GM23248 (cell line): ENCODE results near the gene CLDN7. TPM values are rescaled to one million over a fixed set of nuclear protein-coding genes. Genes with fewer than 3 reads are reported as not detected.

ENCODE experiments used
- DNase-seq: peaks from one replicate; pipeline ENCODE4 v3.0.0-alpha.2; 2015
- H2AFZ ChIP-seq: fragments of 200-600 bp; sonication (generic); 2 replicates; pipeline ENCODE4 v1.6.1; 2016; ENCODE audit warnings: antibody characterized with exemption
- H3F3A ChIP-seq: fragments of 200-600 bp; sonication (generic); 2 replicates; pipeline ENCODE4 v1.6.1; 2016; ENCODE audit warnings: mild to moderate bottlenecking, antibody characterized with exemption, mixed run types; ENCODE audit not compliant: insufficient read depth
- H3K27ac ChIP-seq: fragments of 200-600 bp; sonication (generic); 2 replicates; pipeline ENCODE4 v1.5.1; 2016; ENCODE audit warnings: mild to moderate bottlenecking
- H3K27me3 ChIP-seq: fragments of 200-600 bp; sonication (generic); replicated peaks from 2 replicates; pipeline ENCODE4 v1.6.1; 2016; ENCODE audit warnings: mild to moderate bottlenecking; ENCODE audit not compliant: insufficient read depth
- H3K36me3 ChIP-seq: fragments of 200-600 bp; sonication (generic); 2 replicates; pipeline ENCODE4 v1.6.1; 2016; ENCODE audit warnings: low read depth, mild to moderate bottlenecking
- H3K4me1 ChIP-seq: fragments of 200-600 bp; sonication (generic); 2 replicates; pipeline ENCODE4 v1.6.1; 2016; ENCODE audit warnings: mild to moderate bottlenecking; ENCODE audit not compliant: insufficient read depth
- H3K4me2 ChIP-seq: fragments of 200-600 bp; sonication (generic); one replicate; pipeline ENCODE4 v1.6.1; 2016; ENCODE audit warnings: mild to moderate bottlenecking; ENCODE audit not compliant: unreplicated experiment
- H3K4me3 ChIP-seq: fragments of 200-600 bp; sonication (generic); 2 replicates; pipeline ENCODE4 v1.5.1; 2016; ENCODE audit warnings: mild to moderate bottlenecking
- H3K79me2 ChIP-seq: fragments of 200-600 bp; sonication (generic); 2 replicates; pipeline ENCODE4 v1.6.1; 2016; ENCODE audit warnings: mild to moderate bottlenecking; ENCODE audit not compliant: insufficient read depth
- H3K9ac ChIP-seq: fragments of 200-600 bp; sonication (generic); 2 replicates; pipeline ENCODE4 v1.6.1; 2016; ENCODE audit warnings: mild to moderate bottlenecking
- H3K9me2 ChIP-seq: fragments of 200-600 bp; sonication (generic); 2 replicates; pipeline ENCODE4 v1.6.1; 2016; ENCODE audit warnings: mixed run types, mild to moderate bottlenecking, moderate library complexity; ENCODE audit not compliant: insufficient read depth
- H3K9me3 ChIP-seq: fragments of 200-600 bp; sonication (generic); one replicate; pipeline ENCODE4 v1.6.1; 2017; ENCODE audit warnings: low read depth
- H4K20me1 ChIP-seq: fragments of 200-600 bp; sonication (generic); 2 replicates; pipeline ENCODE4 v1.6.0; 2016; ENCODE audit not compliant: insufficient read depth
- EZH2 ChIP-seq: fragments of 200-600 bp; sonication (generic); IDR thresholded peaks from 2 replicates; pipeline ENCODE4 v1.6.1; 2018; ENCODE audit warnings: antibody characterized with exemption, mild to moderate bottlenecking; ENCODE audit not compliant: insufficient read depth, poor library complexity, severe bottlenecking
- EZH2phosphoT487 ChIP-seq: fragments of 200-600 bp; sonication (generic); IDR thresholded peaks from 2 replicates; pipeline ENCODE4 v1.6.1; 2018; ENCODE audit warnings: antibody characterized with exemption, moderate library complexity, mild to moderate bottlenecking, low read depth; ENCODE audit not compliant: insufficient read depth
- WGBS, 2 experiments: methylation state at CpG; one replicate each; pipeline ENCODE4 v1.1.6; 2015 to 2017; ENCODE audit warnings: low lambda C conversion rate in 2 of 2, low coverage in 1 of 2; ENCODE audit errors: missing lambda C conversion rate in 2 of 2; 5-methylcytosine and 5-hydroxymethylcytosine counted together
- in situ Hi-C: fragments of 300-500 bp; cut with MboI; formaldehyde crosslinking; loops from 2 replicates; pipeline ENCODE4 v1.15.0; 2020
- polyA plus RNA-seq: library from polyadenylated mRNA; unstranded; fragments of >200 nt; fragmentation: Nextera tagmentation; extraction: Ambion mirVana; gene quantifications from 2 replicates; pipeline ENCODE4 v1.2.1, GENCODE V29; 2016
- total RNA-seq: library from RNA; depleted of rRNA; stranded (reverse); fragments of >200 nt; shearing (Covaris generic); gene quantifications from 2 replicates; pipeline ENCODE4 v1.2.3, GENCODE V29; 2014

CLDN7 gene
- total and polyA plus RNA-seq, 2 experiments from 2014 or later, result 2.3 to 4.5 TPM

DNA sequence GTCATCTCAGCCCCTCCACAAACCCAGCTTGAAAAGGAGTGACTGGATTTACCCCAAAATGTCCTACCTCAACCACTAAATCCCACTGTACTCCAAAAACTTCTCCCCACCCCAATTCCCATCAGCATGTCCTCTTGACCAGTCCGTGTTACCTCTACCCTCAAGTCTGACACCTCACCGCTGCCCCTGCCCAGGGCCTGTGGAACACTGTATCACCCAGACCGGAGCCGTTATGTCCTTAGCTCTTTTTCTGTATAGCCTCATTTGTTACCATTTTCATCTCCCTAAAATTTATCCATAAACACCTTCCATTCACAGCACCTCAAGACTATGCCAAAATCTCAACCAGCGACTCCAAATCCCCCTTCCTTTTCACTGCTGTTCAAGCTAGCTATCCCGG, 25.5 kb downstream of the CLDN7 start:
- no peak for DNase-seq
- H3K79me2 ChIP-seq, result peaks cover 85% of the 10 kb centered on the region
- TF ChIP-seq EZH2, result no peak
- no peak for TF ChIP-seq EZH2phosphoT487
- H3K27me3 ChIP-seq, result no peaks in the 10 kb centered on the region
- peak overlapping the region; percentile 77; the same call in 1 of the 2 replicates for H3K27ac ChIP-seq
- peak overlapping the region; percentile 96 for H3K9ac ChIP-seq
- no peaks in the 10 kb centered on the region for H3K9me3 ChIP-seq
- no peaks in the 10 kb centered on the region; the same call in 1 of the 2 replicates for H4K20me1 ChIP-seq
- peak overlapping the region; percentile 44 for H3K4me2 ChIP-seq
- no peak overlapping the region for H2AFZ ChIP-seq
- H3K4me1 ChIP-seq, result peaks cover 38% of the 10 kb centered on the region
- H3K4me3 ChIP-seq, result peak overlapping the region; percentile 99
- H3F3A ChIP-seq, result peaks cover 56% of the 10 kb centered on the region
- WGBS, 2 experiments, result 75 to 77% methylated on average over 6 of the region's 6 CpGs
- in situ Hi-C loops, result no loop called here
- H3K36me3 ChIP-seq, result peaks cover 14% of the 10 kb centered on the region; the same call in 1 of the 2 replicates
- no peaks in the 10 kb centered on the region for H3K9me2 ChIP-seq

DNA sequence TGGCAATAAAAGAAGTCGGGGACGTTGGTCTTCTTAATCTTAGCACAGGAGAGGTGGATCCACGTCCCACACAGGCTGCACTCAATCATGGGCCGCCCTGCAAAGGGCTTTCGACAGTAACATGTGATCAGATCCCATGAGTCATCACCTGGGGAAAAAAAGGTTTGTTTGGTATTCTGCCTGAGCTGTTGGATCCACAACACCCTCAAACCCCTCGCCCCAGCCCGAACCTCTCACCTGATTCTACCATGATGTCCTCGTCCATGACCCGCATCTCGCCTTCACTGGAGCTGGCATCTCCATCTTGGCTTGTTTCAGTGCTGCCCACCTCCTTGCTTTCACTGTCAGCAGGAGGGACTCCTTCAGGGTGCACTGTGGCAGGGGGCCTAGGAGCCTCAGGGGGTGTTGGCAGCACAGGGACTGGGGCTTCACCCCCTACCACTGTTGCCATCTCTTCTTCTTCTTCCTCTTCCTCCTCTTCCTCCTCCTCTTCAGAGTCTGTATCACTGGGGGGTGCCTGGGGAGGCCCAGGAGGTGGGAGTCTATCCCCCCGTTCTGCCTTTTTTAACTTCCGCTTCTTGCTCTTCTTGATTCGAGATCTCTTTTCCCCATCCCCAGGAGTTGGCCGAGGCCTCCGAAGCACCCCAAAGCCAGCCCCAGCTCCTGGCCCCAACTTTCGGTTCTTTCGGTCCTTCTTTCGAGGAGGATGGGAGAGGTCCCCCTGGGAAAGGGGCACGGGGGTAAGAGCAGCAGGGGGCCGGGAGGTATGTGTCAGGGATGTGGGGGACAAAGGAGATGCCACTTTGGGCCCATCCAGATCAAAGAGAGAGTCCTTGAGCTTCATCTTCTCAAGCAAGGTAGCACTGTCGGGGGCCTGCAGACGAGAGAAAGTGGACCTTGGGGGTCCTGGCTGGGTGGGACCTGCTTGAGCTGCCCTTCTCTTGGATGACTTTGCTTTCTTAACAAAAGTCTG, 26.3 kb downstream of the CLDN7 start:
- H2AFZ ChIP-seq, result no peak overlapping the region
- peak overlapping the region; percentile 96; the same call in 1 of the 2 replicates for H3K9ac ChIP-seq
- peaks cover 85% of the 10 kb centered on the region for H3K79me2 ChIP-seq
- WGBS, 2 experiments, result 83 to 87% methylated on average over 22 of the region's 22 CpGs
- peaks cover 12% of the 10 kb centered on the region; the same call in 1 of the 2 replicates for H3K36me3 ChIP-seq
- no peaks in the 10 kb centered on the region; the same call in 1 of the 2 replicates for H4K20me1 ChIP-seq
- peak; percentile 47 for DNase-seq
- peaks cover 48% of the 10 kb centered on the region for H3F3A ChIP-seq
- in situ Hi-C loops, result no loop called here
- H3K27me3 ChIP-seq, result no peaks in the 10 kb centered on the region
- no peaks in the 10 kb centered on the region for H3K9me3 ChIP-seq
- H3K4me2 ChIP-seq, result peak overlapping the region; percentile 95
- H3K4me1 ChIP-seq, result peaks cover 33% of the 10 kb centered on the region
- H3K4me3 ChIP-seq, result no peak overlapping the region
- TF ChIP-seq EZH2phosphoT487 (no peak), EZH2 (no peak)
- peak overlapping the region; percentile 77 for H3K27ac ChIP-seq
- no peaks in the 10 kb centered on the region for H3K9me2 ChIP-seq

DNA sequence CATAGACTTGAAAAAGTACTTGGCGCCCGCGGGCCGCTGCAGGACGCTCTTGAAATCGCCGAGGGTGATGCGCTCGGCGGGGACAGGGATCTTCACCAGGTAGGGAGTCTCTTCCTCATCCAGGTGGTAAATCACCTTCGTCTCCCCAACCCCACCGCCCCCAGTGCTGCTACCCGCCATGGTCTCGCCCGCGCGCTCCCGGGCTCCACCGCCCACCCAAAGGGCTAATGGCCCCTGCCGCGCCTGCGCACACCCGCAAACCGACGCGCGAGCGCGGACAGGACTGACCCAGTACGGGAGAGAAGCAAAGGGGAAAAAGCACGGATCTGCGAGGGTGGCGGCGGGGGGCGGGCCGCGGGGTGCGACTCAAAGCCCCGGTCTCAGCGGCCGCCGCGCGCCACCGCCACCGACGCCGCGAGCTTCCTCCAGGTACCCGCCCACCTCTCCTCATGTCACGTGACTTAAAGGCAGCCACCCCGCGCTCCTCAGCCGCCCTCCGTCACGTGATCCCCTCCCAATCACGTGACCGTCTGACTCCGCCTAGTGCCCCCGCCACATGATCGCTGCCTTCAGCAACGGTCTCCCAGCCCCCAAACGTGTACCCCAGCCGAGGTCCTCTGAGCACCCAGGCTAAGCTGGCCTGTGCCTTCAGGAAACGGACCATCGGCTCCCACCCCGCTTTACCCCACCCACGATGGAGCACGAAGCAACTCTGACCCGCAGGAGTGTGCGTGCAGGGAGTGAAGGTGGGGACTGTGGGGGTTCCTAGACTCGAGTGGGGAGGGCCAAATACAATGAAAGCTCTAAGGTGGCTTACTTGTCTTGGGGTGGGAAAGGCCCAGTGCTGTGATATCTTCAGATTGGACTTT, 28.0 kb downstream of the CLDN7 start, which contains the start of gene DVL2:
DVL2 (minus strand) TSS at position 435 of the 869 bp plus-strand sequence; CDS start at position 180, 255 bp downstream.
- Histone ChIP-seq H3F3A (peaks cover 36% of the 10 kb centered on the region), H3K79me2 (peaks cover 89% of the 10 kb centered on the region), H3K27me3 (no peaks in the 10 kb centered on the region), H3K9me2 (no peaks in the 10 kb centered on the region), H3K4me1 (peaks cover 22% of the 10 kb centered on the region), H3K27ac (peak within 1 kb of the TSS; percentile 77), H2AFZ (peak within 1 kb of the TSS; percentile 76), H3K4me2 (peak within 1 kb of the TSS; percentile 95), H3K9ac (peak within 1 kb of the TSS; percentile 91), H3K9me3 (no peaks in the 10 kb centered on the region), H4K20me1 (no peaks in the 10 kb centered on the region; the same call in 1 of the 2 replicates), H3K4me3 (peak within 1 kb of the TSS; percentile 89), H3K36me3 (no peaks in the 10 kb centered on the region; the same call in 1 of the 2 replicates)
- peak; percentile 98 for DNase-seq
- in situ Hi-C loops, result no loop called here
- TF ChIP-seq EZH2phosphoT487 (no peak), EZH2 (no peak)
- 1 to 2% methylated on average over 44 to 71 of the region's 72 CpGs for WGBS, 2 experiments

DNA sequence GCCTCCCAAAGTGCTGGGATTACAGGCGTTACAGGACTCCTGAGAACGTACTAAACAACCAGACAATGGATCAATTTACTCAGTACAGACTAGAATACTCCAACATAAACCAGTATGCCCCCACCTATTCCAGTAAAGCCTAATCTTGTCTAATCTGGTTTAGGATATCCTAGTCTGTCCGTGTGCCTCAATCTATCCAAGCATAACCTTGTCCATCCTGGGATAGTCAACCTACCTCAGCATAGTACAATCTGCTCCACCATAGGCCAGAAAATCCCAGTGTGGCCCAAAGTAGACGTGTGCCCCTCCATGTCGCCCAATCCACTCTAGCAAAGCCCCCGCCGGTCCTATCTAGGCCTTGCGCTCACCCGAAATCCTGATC, 28.6 kb downstream of the CLDN7 start:
- TF ChIP-seq EZH2 (no peak), EZH2phosphoT487 (no peak)
- peak overlapping the region; percentile 95 for H3K4me2 ChIP-seq
- WGBS, 2 experiments, result 1% methylated on average over 9 of the region's 9 CpGs
- peak overlapping the region; percentile 89 for H3K4me3 ChIP-seq
- no peaks in the 10 kb centered on the region; the same call in 1 of the 2 replicates for H4K20me1 ChIP-seq
- H3K9me2 ChIP-seq, result no peaks in the 10 kb centered on the region
- H3F3A ChIP-seq, result peaks cover 36% of the 10 kb centered on the region
- peak overlapping the region; percentile 76 for H2AFZ ChIP-seq
- no peaks in the 10 kb centered on the region for H3K9me3 ChIP-seq
- no peaks in the 10 kb centered on the region; the same call in 1 of the 2 replicates for H3K36me3 ChIP-seq
- H3K27ac ChIP-seq, result peak overlapping the region; percentile 77
- peak overlapping the region; percentile 91 for H3K9ac ChIP-seq
- no peaks in the 10 kb centered on the region for H3K27me3 ChIP-seq
- peaks cover 89% of the 10 kb centered on the region for H3K79me2 ChIP-seq
- peak; percentile 75 for DNase-seq
- H3K4me1 ChIP-seq, result peaks cover 22% of the 10 kb centered on the region
- in situ Hi-C loops, result no loop called here
